DND-41 (cell line): ENCODE measurements around the gene CHST10.
"Not testable (repeated sequence)": the region's sequence is repeated elsewhere in the genome, so short reads cannot be mapped to it uniquely, and the experiment has no call there.

ENCODE experiments used
- ATAC-seq: fragments of 200-7000 bp; cut with Tn5 transposase; 3 replicates; pipeline ENCODE4 v1.9.1; 2021; ENCODE audit warnings: low read depth; ENCODE audit not compliant: insufficient read depth
- DNase-seq: peaks from one replicate; pipeline ENCODE4 v3.0.0-alpha.2; 2020
- H2AFZ ChIP-seq: 2 replicates; pipeline ENCODE4 v1.6.0; 2012; ENCODE audit warnings: low read depth, low read length
- H3K27ac ChIP-seq: 2 replicates; pipeline ENCODE4 v1.5.1; 2012; ENCODE audit warnings: low read length, inconsistent platforms
- H3K27me3 ChIP-seq: fragments of 200-600 bp; sonication (generic); 2 replicates; pipeline ENCODE4 v1.6.0; 2012; ENCODE audit warnings: low read length, mild to moderate bottlenecking, inconsistent platforms; ENCODE audit not compliant: insufficient read depth, poor library complexity
- H3K36me3 ChIP-seq: 2 replicates; pipeline ENCODE4 v1.5.1; 2012; ENCODE audit warnings: low read length, inconsistent platforms; ENCODE audit not compliant: insufficient read depth
- H3K4me1 ChIP-seq: 2 replicates; pipeline ENCODE4 v1.5.1; 2012; ENCODE audit warnings: mild to moderate bottlenecking, low read length; ENCODE audit not compliant: insufficient read depth
- H3K4me2 ChIP-seq: 2 replicates; pipeline ENCODE4 v1.6.0; 2012; ENCODE audit warnings: mild to moderate bottlenecking, moderate library complexity, low read length, inconsistent platforms; ENCODE audit not compliant: insufficient read depth
- H3K4me3 ChIP-seq, 2 experiments: fragments of 200-600 bp in 1 of 2; shearing (Covaris generic) in 1 of 2; 2 replicates each; pipeline ENCODE4 v1.5.1; 2012 to 2016; ENCODE audit warnings: inconsistent platforms in 2 of 2, low read length in 2 of 2, mild to moderate bottlenecking in 2 of 2, low read depth in 1 of 2, moderate library complexity in 1 of 2
- H3K79me2 ChIP-seq: 2 replicates; pipeline ENCODE4 v1.6.0; 2012; ENCODE audit warnings: low read length, inconsistent platforms; ENCODE audit not compliant: insufficient read depth
- H3K9ac ChIP-seq: 2 replicates; pipeline ENCODE4 v1.6.0; 2012; ENCODE audit warnings: low read depth, mild to moderate bottlenecking, inconsistent platforms, low read length, moderate library complexity
- H3K9me3 ChIP-seq: 2 replicates; pipeline ENCODE4 v1.5.1; 2012; ENCODE audit warnings: low read length, moderate library complexity, mild to moderate bottlenecking, inconsistent platforms; ENCODE audit not compliant: insufficient read depth, severe bottlenecking
- H4K20me1 ChIP-seq: 2 replicates; pipeline ENCODE4 v1.6.0; 2012; ENCODE audit warnings: low read length; ENCODE audit not compliant: insufficient read depth
- CTCF ChIP-seq: IDR thresholded peaks from 2 replicates; pipeline ENCODE4 v1.5.1; 2012; ENCODE audit warnings: borderline replicate concordance, low read length, moderate library complexity, mild to moderate bottlenecking; ENCODE audit not compliant: poor library complexity, severe bottlenecking; ENCODE audit errors: extremely low read depth
- EZH2 ChIP-seq: IDR thresholded peaks from 3 replicates; pipeline ENCODE4 v1.6.1; 2012; ENCODE audit warnings: borderline replicate concordance, low read depth, mild to moderate bottlenecking, moderate library complexity, low read length, inconsistent platforms; ENCODE audit not compliant: severe bottlenecking

CHST10 gene

GRCh38 chr2:100376836-100377235, 40.6 kb downstream of the CHST10 start:
- H3K79me2 ChIP-seq = no peaks in the 10 kb centered on the region
- TF ChIP-seq EZH2 (no peak), CTCF (no peak)
- DNase-seq (no peak), ATAC-seq (no peak)
- H3K9ac ChIP-seq = no peak overlapping the region
- H3K4me3 ChIP-seq = no peak overlapping the region
- H3K36me3 ChIP-seq = no peaks in the 10 kb centered on the region
- no peak overlapping the region for H3K4me2 ChIP-seq
- H2AFZ ChIP-seq = no peak overlapping the region
- H3K9me3 ChIP-seq = peaks cover 2% of the 10 kb centered on the region
- H4K20me1 ChIP-seq = no peaks in the 10 kb centered on the region
- no peaks in the 10 kb centered on the region for H3K27me3 ChIP-seq
- H3K4me1 ChIP-seq = peaks cover 4% of the 10 kb centered on the region
- H3K27ac ChIP-seq = no peak overlapping the region

GRCh38 chr2:100367163-100367562, 50.3 kb downstream of the CHST10 start:
- Histone ChIP-seq H2AFZ (peak overlapping the region; percentile 66), H3K4me1 (peaks cover 14% of the 10 kb centered on the region)

GRCh38 chr2:100365434-100365833, 52.0 kb downstream of the CHST10 start:
- DNase-seq (no peak), ATAC-seq (no peak)
- Histone ChIP-seq H2AFZ (no peak overlapping the region), H4K20me1 (no peaks in the 10 kb centered on the region), H3K4me1 (peaks cover 14% of the 10 kb centered on the region), H3K79me2 (no peaks in the 10 kb centered on the region), H3K9me3 (peaks cover 10% of the 10 kb centered on the region), H3K27me3 (no peaks in the 10 kb centered on the region), H3K9ac (no peak overlapping the region), H3K4me3 (no peak overlapping the region), H3K4me2 (no peak overlapping the region), H3K36me3 (no peaks in the 10 kb centered on the region), H3K27ac (no peak overlapping the region)
- TF ChIP-seq CTCF (no peak), EZH2 (no peak)

More at GRCh38 chr2:100367163-100367562, 50.3 kb downstream of the CHST10 start:
- H3K4me3 ChIP-seq = no peak overlapping the region
- no peaks in the 10 kb centered on the region for H3K27me3 ChIP-seq
- TF ChIP-seq EZH2 (no peak), CTCF (no peak)
- peak; percentile 90 for ATAC-seq
- peak; percentile 19 for DNase-seq
- H3K79me2 ChIP-seq = no peaks in the 10 kb centered on the region
- H4K20me1 ChIP-seq = no peaks in the 10 kb centered on the region
- peaks cover 11% of the 10 kb centered on the region for H3K9me3 ChIP-seq
- H3K36me3 ChIP-seq = no peaks in the 10 kb centered on the region
- no peak overlapping the region; the same call in 1 of the 2 replicates for H3K9ac ChIP-seq
- H3K27ac ChIP-seq = peak overlapping the region; percentile 29; the same call in 1 of the 2 replicates
- 0 out of 2 replicates have a peak overlapping the region, but pooled peaks have one; percentile 3 for H3K4me2 ChIP-seq

GRCh38 chr2:100362269-100362668, 55.2 kb downstream of the CHST10 start:
- H2AFZ ChIP-seq, H3K9ac ChIP-seq, H3K36me3 ChIP-seq, ATAC-seq, H3K79me2 ChIP-seq, H4K20me1 ChIP-seq, H3K4me2 ChIP-seq, DNase-seq, H3K4me3 ChIP-seq, H3K27ac ChIP-seq, H3K27me3 ChIP-seq, H3K9me3 ChIP-seq: not testable (repeated sequence)
- H3K4me1 ChIP-seq = peaks cover 11% of the 10 kb centered on the region
